Raji (cell line): ENCODE data around the gene CPNE4.

Source experiments
- POLR2A ChIP-seq: IDR thresholded peaks from 2 replicates; pipeline ENCODE4 v1.6.1; 2011; ENCODE audit warnings: low read depth, low read length, control low read depth; ENCODE audit not compliant: insufficient read depth

The CPNE4 gene

DNA sequence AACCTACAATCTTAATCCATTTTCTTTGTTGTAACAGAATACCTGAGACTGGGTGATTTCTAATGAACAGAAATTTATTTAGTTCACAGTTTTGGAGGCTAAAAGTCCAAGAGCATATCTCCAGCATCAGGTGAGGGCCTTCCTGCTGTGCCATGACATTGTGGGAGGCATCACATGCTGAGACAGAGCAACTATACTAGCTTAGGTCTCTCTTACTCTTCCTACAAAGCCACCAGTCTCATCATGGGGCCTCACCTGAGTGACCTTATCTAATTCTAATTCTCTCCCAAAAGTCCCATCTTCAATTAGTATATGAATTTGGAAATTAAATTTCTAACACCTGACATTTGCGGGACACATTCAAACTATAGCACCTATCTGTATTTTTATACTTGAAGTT is 285.0 kb downstream of the CPNE4 start:
- TF ChIP-seq POLR2A = no peak

DNA sequence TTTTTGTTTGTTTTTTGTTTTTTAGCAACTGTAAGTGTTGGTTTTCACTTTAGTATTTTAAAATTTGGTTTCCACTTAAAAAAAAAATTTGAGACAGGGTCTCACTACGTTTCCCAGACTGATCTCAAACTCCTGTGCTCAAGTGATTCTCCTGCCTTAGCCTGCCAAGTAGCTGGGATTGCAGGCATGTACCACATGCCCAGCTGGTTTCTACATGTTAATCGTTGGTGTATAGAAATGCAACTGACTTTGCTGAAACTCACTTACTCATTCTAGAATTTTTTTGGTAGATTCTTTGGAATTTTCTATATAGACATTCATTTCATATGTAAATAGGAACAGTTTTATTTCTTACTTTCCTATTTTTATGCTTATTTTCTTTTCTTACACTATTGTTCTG is 287.3 kb downstream of the CPNE4 start:
- TF ChIP-seq POLR2A = no peak

DNA sequence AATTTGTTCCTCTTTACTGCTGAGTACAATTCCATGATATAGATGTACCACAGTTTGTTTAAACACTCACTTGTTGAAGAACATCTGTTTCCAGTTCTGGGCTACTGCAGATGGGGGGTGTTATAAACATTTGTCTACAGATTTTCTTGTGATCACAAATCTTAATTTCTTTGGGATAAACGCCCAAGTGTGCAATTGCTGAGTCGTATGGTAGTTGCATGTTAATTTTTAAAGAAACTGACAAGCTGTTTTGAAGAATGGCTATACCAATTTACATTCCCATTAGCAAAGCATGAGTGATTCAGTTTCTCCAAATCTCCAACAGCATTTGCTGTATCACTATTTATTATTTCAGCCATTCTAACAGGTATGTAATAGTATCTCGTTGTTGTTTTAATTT is 290.0 kb downstream of the CPNE4 start:
- TF ChIP-seq POLR2A = no peak

DNA sequence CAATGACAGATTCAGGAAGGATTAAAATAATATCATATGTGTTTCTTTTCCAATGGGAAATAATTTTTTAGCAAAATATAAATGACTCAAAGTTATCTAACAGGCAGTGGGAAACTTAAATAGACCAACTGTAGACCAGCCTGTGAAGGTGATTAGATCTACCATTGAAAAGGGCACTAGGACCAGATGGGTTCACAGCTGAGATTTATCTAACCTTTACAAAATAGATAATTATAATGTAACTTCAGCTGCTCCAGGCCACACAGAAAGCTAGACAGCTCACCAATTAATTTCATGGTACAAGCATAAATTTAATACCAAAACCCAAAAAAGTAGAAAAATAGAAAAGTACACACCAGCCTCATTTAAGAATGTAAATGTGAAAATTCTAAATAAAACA is 291.7 kb downstream of the CPNE4 start:
- no peak for TF ChIP-seq POLR2A

DNA sequence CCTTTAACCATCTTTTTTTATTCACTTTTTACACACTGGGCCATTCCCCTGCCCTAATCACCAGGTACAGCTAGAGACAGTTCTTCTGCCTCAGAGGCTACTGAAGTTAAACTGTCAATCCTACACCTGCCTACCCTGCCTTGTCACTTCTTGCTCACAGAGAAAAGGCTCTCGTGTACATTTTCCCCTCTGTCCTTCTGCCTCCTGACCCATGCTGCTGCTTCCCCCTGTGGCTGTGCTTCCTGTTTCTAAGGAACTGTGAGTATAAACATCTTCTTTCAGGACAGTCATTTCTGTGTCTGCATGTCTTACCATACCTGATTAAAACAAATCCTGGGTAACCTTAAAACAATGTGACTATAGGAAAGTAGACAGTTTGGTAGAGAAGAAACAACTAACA is 295.6 kb downstream of the CPNE4 start:
- no peak for TF ChIP-seq POLR2A

DNA sequence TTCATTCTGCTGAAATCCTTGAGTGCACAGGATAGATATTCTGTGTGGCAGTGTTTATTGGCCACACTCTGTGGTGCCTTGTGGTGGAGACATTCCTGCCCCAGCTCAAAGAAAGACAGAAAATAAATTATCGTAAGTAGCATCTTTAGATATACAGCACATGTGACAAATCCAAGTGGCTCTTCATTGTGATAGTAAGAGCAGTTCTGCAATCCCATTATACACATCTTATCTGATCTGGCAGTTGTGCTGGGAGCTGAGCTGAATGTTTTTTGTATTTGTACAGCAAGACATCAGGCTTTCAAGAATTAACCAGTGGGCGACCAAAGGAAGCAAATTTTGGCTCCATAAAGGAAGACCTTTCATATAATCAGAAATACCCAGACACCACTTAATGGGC is 296.7 kb downstream of the CPNE4 start:
- TF ChIP-seq POLR2A = no peak

DNA sequence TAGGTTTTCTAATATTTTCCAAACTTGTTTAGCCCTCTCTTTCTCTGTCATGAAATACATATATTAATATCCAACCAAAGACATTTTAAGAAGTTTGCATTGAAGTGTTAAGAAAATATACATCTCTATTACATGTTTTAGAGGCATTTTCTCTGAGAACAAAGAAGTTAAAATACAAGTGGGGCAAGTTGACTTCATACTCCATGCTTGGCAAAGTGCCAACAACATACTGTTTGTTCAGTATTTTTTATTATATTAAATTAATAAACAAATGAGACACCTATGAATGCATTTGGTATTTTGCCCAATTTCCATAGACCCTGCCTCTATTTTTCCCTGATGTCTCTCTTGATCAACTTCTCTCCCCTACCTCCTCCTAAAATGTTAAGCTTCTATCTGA is 299.3 kb downstream of the CPNE4 start:
- no peak for TF ChIP-seq POLR2A

DNA sequence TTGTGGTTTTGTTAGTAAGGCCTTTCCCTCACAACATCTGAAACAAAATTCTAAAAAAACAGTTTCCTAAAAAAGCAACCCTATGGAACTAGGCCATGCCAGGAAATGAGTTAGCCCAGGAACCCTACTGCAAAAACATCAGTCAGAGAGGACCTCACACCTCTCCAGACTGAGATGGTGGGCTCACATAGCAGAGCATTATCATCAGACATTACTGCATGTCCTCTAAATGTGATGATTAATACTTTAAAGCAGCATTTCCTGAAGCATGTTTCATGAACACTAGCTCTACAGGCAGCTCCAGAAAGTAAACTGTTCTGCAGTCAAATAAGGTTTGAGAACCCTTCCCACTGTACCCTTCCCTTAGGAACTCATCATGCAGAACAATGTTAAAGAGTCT is 299.7 kb downstream of the CPNE4 start:
- no peak for TF ChIP-seq POLR2A

DNA sequence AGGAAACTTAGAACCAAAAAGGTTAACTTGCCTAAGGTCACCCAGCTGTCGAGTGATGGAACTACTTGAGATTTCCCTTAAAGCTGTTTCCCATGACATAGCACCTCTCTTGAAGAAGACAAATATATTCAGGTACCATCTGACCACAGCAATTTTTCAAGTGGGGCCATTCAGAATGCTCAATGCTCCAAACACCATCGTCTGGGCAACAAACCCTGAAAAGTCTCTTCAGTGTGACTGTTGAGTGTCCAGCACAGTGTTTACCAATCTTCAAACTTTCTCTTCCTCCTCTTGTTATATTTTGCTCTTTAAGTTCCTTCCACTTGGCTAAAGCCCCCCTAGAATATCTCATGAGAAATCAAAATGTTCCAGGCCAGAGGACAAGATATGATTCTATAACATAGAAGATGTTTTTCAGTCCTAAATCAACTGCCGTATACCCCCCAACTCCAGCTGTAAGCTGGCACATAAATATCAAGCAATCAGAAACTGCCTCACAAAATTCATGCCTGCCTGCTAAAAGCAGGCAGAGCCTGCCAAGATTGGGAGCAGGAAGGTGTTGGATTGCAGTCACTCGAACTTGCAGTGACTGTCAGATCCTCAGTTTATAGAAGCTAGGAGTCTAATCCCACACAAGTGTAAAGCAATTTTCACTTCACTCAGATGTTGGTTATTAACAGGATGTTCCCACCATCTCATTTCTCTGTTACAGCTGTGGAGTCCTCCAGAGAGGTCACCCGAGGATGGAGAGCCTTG is 301.6 kb downstream of the CPNE4 start:
- TF ChIP-seq POLR2A = no peak

DNA sequence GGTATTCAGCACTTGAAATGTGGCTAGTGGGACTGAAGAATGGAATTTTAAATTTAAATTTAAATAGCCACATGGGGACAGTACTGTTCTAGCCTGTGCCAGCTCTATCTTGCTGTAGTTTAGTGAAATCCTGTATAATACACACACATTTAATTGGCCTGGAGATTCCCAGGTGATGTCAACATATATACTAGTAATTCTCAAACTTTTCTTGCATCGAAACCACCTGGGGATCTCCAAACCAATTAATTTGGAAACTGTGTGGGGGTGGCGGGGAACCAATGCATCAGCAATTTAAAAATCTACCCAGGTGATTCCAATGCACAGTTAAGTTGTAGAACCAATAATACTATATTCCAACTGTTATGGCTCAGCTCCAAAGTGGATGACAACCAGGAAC is 303.1 kb downstream of the CPNE4 start:
- TF ChIP-seq POLR2A = no peak

DNA sequence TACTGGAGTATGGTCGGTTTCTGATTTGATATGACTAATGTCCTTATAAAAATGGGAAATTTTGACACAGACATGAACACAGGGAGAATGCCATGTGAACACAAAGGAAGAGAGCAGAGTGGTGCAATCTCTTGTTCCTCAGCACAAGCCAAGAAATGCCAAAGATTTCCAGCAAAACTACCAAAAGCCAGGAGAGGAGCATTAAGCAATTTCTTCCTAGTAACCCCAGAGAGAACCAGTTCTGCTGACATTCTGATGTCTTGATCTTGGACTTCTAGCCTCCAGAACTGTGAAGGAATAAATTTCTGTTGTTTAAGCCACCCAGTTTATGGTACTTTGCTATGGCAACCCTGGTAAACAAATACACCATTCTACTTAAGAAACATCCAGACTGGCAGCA is 304.2 kb downstream of the CPNE4 start:
- no peak for TF ChIP-seq POLR2A

DNA sequence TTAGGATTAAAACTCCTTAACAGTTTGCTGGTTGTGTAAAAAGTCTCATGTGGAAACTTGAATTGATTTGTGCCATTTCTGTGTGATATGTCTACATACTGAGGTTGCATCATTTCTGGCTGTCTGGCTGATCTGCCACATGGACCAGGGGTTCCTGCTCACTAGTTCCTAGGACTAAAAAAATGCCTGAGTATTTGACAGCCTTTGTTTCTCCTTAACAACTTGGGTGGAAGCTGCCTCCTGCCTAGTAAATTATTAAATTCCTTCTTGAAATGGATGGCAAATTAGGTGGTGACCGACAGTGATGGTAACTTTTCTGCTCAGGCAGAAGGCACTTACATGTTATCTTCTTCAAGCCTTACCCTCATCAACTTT is 305.2 kb downstream of the CPNE4 start:
- no peak for TF ChIP-seq POLR2A

DNA sequence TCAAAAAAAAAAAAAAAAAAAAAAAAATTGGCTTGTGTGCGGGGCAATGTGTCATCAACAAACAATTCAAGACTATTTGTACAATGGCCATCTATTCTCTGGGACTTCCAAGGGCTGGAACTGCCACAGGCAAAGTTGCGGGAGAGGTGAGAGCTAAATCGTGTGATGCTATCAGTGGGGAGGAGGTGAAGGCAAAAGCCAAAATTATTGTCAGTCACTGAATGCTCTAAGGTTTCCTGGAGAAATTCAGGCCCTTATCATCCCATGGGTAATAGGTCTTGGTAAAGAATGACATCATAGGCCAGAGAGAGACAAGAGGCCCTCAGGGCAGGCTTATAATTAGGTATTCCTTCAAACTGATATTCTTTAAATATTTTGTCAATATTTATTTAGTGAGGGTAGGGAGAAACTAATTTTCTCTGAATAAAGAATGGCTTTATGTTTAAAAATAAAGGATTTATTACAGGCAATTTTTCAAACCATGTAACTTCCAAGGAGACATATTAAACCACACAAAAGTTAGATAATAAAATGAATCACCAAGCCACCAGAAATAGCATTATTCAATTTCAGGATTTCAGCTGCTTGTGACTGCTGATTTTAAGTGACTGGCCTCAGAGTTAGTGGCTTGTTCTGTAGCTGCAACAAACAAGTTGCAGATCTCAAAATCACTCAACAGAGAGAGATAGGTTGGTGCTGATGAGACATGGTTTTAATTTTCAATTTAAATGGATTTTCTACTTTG is 305.7 kb downstream of the CPNE4 start:
- TF ChIP-seq POLR2A = no peak

DNA sequence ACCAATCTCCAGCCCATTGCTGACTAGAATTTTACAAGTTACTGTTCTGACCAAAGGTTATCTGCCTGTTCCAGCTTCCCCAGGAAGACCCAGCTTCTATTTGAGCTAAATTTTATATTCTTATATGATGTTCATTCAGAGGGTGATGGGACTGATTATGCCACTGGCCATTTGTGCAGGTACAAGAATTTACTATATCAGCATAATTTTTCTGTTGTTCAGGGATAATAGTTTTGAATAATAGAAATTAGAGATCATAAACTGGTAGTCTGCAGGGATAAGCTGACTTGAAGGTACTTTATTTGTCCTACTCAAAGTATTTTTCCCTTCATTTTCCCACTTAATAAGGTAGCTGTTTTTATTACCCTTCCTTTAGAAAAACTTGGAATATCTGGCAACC is 309.4 kb downstream of the CPNE4 start:
- no peak for TF ChIP-seq POLR2A

DNA sequence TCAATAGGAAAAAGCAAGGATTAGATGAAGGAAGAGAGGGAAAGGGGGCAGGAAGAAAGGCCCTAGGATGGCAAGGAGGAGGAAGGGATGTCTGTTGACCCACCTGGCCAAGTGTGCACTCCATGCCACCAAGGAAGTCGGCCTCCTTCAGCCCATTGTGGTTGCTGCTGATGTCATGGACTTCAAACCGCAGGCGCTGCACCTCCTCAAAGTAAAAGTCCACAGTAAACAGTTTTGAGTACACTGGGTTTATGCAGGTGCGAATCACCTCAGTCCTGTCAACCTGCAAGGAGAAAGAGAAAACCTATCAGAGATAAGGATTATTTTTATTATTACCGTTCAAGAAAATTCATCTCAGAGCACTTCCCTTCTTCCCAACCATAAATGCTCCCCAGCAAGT is 311.5 kb downstream of the CPNE4 start:
- no peak for TF ChIP-seq POLR2A

DNA sequence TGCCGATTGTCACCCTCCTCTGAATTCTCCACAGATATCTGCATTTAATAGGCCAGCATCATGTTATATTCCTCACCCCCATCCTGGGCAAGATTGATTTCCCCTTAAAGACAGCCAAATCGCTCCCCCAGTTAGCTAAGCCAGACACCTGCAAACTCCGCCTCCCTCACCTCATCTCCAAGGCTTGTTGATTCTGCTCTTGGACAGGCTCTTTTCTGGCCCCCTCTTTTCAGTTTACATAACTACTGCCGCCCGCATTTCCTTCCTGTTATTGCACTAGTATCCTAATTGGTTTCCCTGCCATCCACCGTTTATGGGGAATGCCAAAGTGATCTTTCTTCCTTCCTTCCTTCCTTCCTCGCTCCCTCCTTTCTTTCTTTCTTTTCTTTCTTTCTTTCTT is 317.3 kb downstream of the CPNE4 start:
- no peak for TF ChIP-seq POLR2A

DNA sequence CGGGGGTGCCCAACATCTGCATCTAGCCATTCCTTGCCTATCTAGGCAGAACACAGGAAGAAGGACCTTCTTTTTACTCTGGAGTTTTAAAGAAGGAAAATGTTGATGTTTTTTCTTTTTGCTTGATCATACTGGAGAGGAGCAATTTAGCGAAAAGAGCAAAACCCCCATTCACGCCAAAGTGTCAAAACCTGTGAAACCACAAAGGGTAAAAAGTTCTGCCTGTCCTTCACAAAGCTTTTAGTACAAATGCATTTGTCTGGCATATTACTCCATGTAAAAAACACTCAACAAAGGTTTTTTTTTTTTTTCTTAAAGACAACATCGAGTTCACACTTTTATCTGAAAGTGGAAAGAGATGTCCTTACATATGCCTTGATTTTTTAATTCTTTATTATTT is 317.9 kb downstream of the CPNE4 start:
- no peak for TF ChIP-seq POLR2A

DNA sequence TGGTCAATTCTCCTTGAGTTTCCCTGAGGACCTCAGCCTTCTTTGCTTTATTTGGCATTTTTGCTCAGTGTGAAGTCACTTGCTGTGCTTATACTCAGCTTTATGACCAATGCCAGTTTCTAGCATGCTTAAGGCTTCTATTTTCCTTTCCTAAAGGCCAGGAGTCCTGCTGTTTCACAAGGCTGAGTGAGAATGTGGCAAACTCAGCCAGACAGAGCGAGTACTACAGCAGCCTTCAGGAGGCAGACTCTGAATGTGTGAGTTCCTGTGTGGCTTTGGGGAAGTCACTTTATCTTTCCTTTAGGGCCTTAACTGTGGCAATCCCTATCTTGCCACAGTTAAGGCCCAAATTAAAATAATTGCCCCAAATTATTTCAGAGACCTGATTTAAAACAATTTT is 318.8 kb downstream of the CPNE4 start:
- TF ChIP-seq POLR2A = no peak
